Calu3 (cell line): ENCODE data around the gene TNNI2. TPM values are rescaled to one million over a fixed set of nuclear protein-coding genes. Genes with fewer than 3 reads are reported as not detected.

ENCODE experiments used
- BruUV-seq: library from RNA; stranded (reverse); fragments of 400-500 nt; replicated peaks from 2 replicates; lab custom pipeline; 2021; lab: Mats Ljungman, UMichigan
- CTCF ChIA-PET: fragments of 300-600 bp; sonication (Branson Sonifier 250); formaldehyde crosslinking; loops from one replicate; lab custom pipeline; 2022; ENCODE audit warnings: antibody characterized with exemption; lab: Charles Lee
- DNase-seq: peaks from one replicate; pipeline ENCODE4 v3.0.0; 2022
- H3K27ac Mint-ChIP-seq: one replicate; pipeline ENCODE4 v1.8.0; 2022; ENCODE audit warnings: mixed read lengths; ENCODE audit not compliant: unreplicated experiment
- H3K27me3 Mint-ChIP-seq: one replicate; pipeline ENCODE4 v1.8.0; 2022; ENCODE audit warnings: mixed read lengths; ENCODE audit not compliant: unreplicated experiment
- H3K36me3 Mint-ChIP-seq: one replicate; pipeline ENCODE4 v1.8.0; 2022; ENCODE audit warnings: mild to moderate bottlenecking, moderate library complexity, mixed read lengths; ENCODE audit not compliant: insufficient read depth, unreplicated experiment
- H3K4me1 Mint-ChIP-seq: one replicate; pipeline ENCODE4 v1.8.0; 2022; ENCODE audit warnings: mild to moderate bottlenecking, low read depth, mixed read lengths; ENCODE audit not compliant: unreplicated experiment
- H3K4me3 Mint-ChIP-seq: one replicate; pipeline ENCODE4 v1.8.0; 2022; ENCODE audit warnings: mild to moderate bottlenecking, low read depth, moderate library complexity, mixed read lengths; ENCODE audit not compliant: unreplicated experiment
- H3K9me3 Mint-ChIP-seq: one replicate; pipeline ENCODE4 v1.8.0; 2022; ENCODE audit warnings: low read depth, mixed read lengths; ENCODE audit not compliant: unreplicated experiment
- CTCF ChIP-seq: fragments of 200-600 bp; IDR thresholded peaks from one replicate; pipeline ENCODE4 v1.8.0; 2022; ENCODE audit warnings: antibody characterized with exemption; ENCODE audit not compliant: unreplicated experiment
- intact Hi-C: fragments of 100-400 bp; cut with micrococcal nuclease; formaldehyde crosslinking; loops from one replicate; pipeline ENCODE4 v1.10.0; 2022; ENCODE audit not compliant: unreplicated experiment
- total RNA-seq: library from RNA; stranded (reverse); gene quantifications from 2 replicates; pipeline ENCODE4 v1.2.3, GENCODE V29; 2022

The TNNI2 gene
- total RNA-seq, 1 experiment from 2014 or later = 1.3 TPM

DNA sequence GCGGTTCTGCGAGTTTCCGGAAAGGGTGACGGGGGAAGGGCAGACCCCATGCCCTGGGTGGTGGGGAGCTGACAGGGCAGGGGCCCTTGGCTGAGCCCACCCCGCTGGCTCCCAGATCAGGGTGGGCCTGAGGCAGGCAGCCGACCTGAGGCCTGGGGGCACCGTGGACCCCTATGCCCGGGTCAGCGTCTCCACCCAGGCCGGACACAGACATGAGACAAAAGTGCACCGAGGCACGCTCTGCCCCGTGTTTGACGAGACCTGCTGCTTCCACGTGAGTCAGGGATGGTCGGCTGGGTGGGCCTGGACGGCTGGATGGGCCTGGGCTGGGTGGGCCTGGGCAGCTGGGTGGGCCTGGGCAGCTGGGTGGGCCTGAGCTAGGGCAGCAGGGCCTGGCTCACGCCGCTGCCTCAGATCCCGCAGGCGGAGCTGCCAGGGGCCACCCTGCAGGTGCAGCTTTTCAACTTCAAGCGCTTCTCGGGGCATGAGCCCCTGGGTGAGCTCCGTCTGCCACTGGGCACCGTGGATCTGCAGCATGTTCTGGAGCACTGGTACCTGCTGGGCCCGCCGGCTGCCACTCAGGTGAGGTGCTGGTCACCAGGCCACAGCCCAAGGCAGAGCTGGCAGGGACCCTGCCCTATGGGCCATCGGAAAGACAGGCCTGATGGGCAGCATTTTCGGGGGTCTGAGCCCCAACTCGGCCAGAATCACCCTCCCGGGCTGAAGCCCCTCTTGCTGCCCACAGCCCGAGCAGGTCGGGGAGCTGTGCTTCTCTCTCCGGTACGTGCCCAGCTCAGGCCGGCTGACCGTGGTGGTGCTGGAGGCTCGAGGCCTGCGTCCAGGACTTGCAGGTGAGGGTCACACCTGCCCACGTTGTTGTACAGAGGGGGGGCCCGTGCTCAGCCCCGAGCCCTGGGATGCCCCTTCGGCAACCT lies 2.5 kb upstream of the TNNI2 start:
- Mint-ChIP-seq H3K4me1 (peaks cover 28% of the 10 kb centered on the region), H3K4me3 (no peak overlapping the region), H3K27me3 (no peaks in the 10 kb centered on the region), H3K9me3 (no peaks in the 10 kb centered on the region), H3K27ac (no peak overlapping the region), H3K36me3 (peaks cover 21% of the 10 kb centered on the region)
- BruUV-seq = no TSS peak
- no peak for DNase-seq
- CTCF ChIA-PET = interaction anchor here (0.6 to 0.9 kb wide), 2 partner anchors 46 to 226 kb away, joined by 3 to 5 read pairs; no protein-coding TSS in a partner anchor
- no peak for TF ChIP-seq CTCF
- intact Hi-C loops = loop anchor here (5.0 kb wide), 2 partner anchors 36 to 316 kb away; no protein-coding TSS in a partner anchor

GRCh38 chr11:1837171-1838076 lies 1.4 kb upstream of the TNNI2 start:
- no peaks in the 10 kb centered on the region for H3K27me3 Mint-ChIP-seq
- CTCF ChIA-PET = interaction anchor here (0.9 kb wide), 1 partner anchor 45 kb away, joined by 5 read pairs; no protein-coding TSS in a partner anchor
- peaks cover 18% of the 10 kb centered on the region for H3K36me3 Mint-ChIP-seq
- H3K4me1 Mint-ChIP-seq = peaks cover 19% of the 10 kb centered on the region
- peak; percentile 76 for DNase-seq
- H3K27ac Mint-ChIP-seq = no peak overlapping the region
- intact Hi-C loops = loop anchor here (5.0 kb wide), 2 partner anchors 35 to 315 kb away; no protein-coding TSS in a partner anchor
- no TSS peak for BruUV-seq
- H3K4me3 Mint-ChIP-seq = no peak overlapping the region
- no peaks in the 10 kb centered on the region for H3K9me3 Mint-ChIP-seq
- peak; percentile 89 for TF ChIP-seq CTCF

GRCh38 chr11:1838077-1838425 lies 730 bp upstream of the TNNI2 start:
- Mint-ChIP-seq H3K27ac (no peak overlapping the region), H3K27me3 (peaks cover 2% of the 10 kb centered on the region), H3K36me3 (peaks cover 20% of the 10 kb centered on the region), H3K9me3 (no peaks in the 10 kb centered on the region), H3K4me1 (peaks cover 19% of the 10 kb centered on the region), H3K4me3 (no peak overlapping the region)
- no peak for TF ChIP-seq CTCF
- CTCF ChIA-PET = no interaction called here
- no peak for DNase-seq
- no TSS peak for BruUV-seq
- intact Hi-C loops = loop anchor here (5.0 kb wide), 2 partner anchors 34 to 314 kb away; no protein-coding TSS in a partner anchor

DNA sequence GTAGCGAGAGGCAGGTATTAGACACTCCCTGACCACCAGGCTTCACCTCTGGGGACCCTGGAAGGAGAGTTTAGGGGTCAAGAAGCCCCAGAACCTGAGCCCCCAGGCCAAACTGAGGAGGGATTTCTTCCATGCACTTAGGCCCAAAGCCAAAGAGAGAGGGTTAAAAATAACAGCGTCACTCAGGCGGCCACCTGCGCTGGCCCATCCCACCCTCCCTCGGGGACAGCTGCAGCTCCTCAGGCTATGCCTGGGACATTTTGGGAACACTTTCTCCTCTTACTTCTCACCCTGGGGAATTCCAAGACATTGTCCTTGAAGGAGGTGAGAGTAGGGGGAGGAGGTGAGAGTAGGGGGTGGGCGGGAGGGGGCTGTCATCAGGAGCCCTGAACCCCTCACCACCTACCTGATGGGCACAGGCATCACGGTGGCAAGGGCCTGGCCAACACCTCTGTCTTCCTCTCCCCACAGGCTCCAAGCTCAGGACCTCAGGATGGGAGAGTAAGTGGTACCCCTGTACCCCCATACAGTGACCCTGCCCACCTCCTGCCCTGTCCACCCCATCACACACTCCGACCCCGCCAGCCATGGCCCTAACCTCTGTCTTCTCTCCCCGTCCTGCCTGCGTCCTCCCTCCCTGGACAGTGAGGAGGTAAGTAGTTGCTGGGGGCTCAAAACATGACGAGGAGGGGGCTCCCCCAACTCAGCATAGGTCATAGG lies 583 bp downstream of the TNNI2 start:
- Mint-ChIP-seq H3K27ac (no peak overlapping the region), H3K4me3 (no peak overlapping the region), H3K4me1 (peaks cover 17% of the 10 kb centered on the region), H3K36me3 (peaks cover 15% of the 10 kb centered on the region), H3K9me3 (no peaks in the 10 kb centered on the region), H3K27me3 (peaks cover 16% of the 10 kb centered on the region)
- TF ChIP-seq CTCF = no peak
- CTCF ChIA-PET = interaction anchor here (0.6 kb wide), 1 partner anchor 17 kb away, joined by 3 read pairs; no protein-coding TSS in a partner anchor
- BruUV-seq = no TSS peak
- DNase-seq = no peak
- intact Hi-C loops = loop anchor here (5.0 kb wide), 2 partner anchors 33 to 313 kb away; no protein-coding TSS in a partner anchor
